HG02678 (cell line): Measurements from ENCODE around the gene CDH5.

Experiments used
- ATAC-seq: cut with Tn5 transposase; IDR thresholded peaks from one replicate; pipeline ENCODE4 v1.9.1; 2021; ENCODE audit warnings: mild to moderate bottlenecking, moderate library complexity; ENCODE audit not compliant: unreplicated experiment

The CDH5 gene

DNA sequence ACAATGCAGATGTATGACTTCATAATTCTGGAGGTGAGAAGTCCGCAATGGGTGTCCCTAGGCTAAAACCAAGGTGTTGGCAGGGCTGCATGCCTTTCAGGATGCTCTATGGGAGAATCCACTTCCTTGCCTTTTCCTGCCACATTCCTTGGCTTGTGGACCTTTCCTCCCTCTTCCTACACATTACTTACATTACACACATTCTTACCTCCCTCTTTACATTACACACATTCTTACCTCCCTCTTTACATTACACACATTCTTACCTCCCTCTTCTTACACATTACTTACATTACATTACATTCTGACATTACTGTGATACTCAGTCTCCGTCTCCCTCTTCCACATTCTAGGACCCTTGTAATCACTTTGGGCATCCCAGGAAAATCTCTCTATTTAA lies 14.2 kb upstream of the CDH5 start:
- ATAC-seq, result no peak

- ATAC-seq, result no peak
Observed at GRCh38 chr16:66353055-66353454, 13.4 kb upstream of the CDH5 start.

DNA sequence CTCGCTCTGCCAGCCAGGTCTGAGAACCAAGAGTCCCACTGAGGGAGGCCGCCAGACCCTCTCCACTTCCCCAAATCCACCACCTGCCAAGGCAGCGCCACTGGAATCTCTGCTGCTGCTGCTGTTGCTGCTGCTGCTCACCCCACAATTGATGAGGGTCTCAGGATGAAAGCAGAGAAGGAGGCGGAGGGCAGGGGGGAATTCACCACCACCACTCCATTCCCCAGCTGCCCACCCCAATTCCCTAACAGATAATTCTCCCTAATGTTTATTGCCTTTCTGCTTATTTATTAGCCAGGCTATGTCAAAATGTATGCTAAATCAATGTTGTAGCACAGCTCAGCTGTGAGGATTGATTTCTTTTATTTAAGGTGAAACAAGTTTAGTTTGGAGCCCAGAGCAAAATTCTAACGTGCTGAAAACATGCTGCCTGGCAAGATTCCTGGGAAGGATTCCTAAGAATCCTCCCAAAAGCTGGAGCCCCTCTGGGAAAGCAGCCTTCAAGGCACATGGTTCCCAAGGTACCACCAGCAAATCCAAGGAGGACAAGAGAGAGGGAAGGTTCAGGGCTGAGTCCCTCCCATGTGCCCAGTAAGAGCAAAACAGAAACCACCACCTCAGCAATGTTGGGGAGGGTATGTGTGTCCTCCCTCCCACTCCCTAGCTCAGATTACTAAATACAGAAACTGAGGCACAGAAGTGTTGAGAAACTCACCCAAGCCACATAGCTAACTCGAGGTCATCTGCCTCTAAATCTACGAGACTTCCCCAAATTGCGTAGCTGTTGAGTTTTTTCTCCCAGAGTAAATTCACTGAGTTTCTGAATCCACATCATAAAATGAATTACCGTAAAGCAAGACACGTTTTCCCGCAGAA lies 12.2 kb upstream of the CDH5 start:
- ATAC-seq, result no peak

DNA sequence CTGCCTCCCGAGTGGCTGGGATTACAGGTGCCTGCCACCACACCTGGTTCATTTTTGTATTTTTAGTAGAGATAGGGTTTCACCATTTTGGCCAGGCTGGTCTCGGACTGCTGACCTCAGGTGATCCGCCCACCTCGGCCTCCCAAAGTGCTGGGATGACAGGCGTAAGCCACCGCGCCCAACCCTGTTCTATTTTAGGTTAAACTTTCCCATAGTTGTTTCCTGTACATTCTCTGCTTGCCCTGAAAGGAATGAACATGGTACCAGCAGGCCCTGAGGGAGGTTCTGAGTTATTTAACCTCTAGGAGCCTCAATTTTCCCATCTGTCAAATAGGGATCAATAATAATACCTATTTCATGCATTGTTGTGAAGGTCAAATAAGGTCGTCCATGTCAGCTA lies 11.0 kb upstream of the CDH5 start:
- ATAC-seq, result no peak

- ATAC-seq, result no peak
Observed at GRCh38 chr16:66357523-66357928, 9.0 kb upstream of the CDH5 start.

GRCh38 chr16:66358231-66358630 lies 8.3 kb upstream of the CDH5 start:
- no peak for ATAC-seq

GRCh38 chr16:66359012-66359411 lies 7.5 kb upstream of the CDH5 start:
- no peak for ATAC-seq

- no peak for ATAC-seq
Observed at GRCh38 chr16:66359811-66360608, 6.5 kb upstream of the CDH5 start.

GRCh38 chr16:66360624-66361324 lies 5.7 kb upstream of the CDH5 start:
- no peak for ATAC-seq

GRCh38 chr16:66361604-66362135 lies 4.8 kb upstream of the CDH5 start:
- no peak for ATAC-seq

- ATAC-seq, result no peak
Observed at GRCh38 chr16:66363211-66363777, 3.2 kb upstream of the CDH5 start.

DNA sequence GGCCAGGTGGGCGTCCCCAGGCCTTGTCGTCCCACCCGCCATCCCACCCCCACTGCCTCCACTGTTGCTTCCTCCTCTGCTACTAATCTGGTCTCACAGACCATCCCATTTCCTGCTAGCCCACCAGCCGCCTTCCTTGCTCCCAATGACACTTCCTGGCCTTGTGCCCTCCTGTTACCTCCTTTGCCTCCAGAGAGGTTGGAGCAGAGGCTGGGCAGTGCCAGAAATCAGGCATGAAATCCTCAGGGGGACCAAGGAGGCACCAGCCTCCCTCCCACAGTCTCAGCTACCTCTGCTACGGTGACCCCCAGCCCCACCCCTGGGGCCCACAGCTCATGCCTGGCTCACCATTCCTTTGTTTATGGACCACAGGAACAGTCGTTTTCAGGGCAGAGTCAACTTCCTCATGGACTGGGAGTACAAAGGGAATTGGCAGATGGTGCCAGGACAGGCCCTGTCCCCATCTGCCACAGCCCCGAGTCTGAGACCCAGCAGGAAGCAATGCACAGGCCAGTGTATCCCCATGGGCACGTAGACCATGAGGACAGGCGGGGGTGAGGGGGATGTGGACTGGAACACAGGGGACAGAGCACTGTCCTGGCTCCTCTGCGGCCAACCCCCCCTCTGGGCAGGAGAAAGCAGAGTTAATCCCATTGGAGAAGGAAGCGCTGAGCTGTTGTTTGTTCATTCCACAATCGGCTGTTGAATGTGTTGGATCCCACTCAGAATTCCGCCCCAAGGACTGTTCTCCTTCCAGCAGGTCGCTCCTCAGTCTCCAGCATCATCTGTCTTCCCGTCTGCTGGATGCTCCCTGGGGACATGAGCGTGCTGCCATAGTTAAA lies 2.2 kb upstream of the CDH5 start:
- ATAC-seq, result no peak

GRCh38 chr16:66364959-66365306 lies 1.6 kb upstream of the CDH5 start:
- ATAC-seq, result no peak

DNA sequence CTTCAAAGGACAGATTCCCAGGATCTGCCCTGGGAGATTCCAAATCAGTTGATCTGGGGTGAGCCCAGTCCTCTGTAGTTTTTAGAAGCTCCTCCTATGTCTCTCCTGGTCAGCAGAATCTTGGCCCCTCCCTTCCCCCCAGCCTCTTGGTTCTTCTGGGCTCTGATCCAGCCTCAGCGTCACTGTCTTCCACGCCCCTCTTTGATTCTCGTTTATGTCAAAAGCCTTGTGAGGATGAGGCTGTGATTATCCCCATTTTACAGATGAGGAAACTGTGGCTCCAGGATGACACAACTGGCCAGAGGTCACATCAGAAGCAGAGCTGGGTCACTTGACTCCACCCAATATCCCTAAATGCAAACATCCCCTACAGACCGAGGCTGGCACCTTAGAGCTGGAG lies 840 bp upstream of the CDH5 start:
- no peak for ATAC-seq

GRCh38 chr16:66367968-66368891 lies 1.7 kb downstream of the CDH5 start:
- ATAC-seq, result no peak

GRCh38 chr16:66369055-66369592 lies 2.6 kb downstream of the CDH5 start:
- no peak for ATAC-seq

DNA sequence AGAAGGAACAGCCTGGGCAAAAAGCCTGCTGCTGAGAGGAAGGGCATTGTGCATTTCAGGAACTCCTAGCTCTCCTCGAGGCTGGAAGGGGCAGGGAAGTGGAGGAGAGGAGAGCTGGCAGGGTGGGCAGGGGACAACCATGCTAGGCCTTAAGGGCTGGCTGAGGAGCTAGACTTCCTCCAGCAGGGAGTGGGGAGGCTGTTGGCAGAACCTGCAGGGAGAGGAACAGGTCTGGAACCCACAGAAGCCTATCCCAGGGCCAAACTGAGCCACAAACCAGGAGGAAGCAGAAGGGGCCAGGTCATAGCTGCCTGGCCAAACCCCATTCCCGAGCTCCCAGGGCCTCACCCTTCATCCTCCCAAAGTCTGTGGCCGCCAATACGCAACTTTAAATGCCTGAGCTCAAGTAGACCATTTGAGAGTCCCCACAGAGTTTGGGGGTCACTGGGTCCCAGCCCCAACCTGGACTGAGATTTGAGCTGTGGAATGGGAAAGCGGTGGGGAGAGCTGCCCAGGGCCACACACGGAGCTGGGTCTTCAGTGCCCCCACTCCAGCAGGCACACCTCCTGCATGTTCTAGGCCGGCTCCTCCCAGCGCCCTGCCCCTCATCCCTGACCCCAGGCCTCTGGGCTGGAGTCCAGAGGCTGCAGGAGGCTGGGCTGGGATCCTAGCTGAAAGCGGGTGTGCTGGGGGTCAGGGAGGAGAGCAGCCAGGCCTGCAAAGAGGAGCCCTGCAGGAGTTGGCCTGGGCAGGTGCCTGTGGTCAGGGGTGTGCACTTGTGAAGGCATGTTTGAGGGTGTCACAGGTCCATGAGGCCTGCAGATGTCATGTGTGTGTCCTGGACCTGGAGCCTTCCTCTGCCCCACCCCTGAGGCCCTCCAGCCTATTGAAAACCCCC lies 4.5 kb downstream of the CDH5 start:
- no peak for ATAC-seq
